Suppressor macrophage treated with lipopolysaccharide for 4 hours (primary cell): Measurements from ENCODE around the gene JPT2.

Experiments
- DNase-seq: peaks from one replicate; pipeline ENCODE4 v3.0.0-alpha.2; 2020

JPT2 gene

GRCh38 chr16:1653023-1653422 lies 25.1 kb upstream of the JPT2 start:
- no peak for DNase-seq

- no peak for DNase-seq
Observed at GRCh38 chr16:1654505-1655268, 23.4 kb upstream of the JPT2 start.

GRCh38 chr16:1655269-1655807 lies 22.7 kb upstream of the JPT2 start:
- no peak for DNase-seq

- DNase-seq = no peak
Observed at GRCh38 chr16:1655909-1656807, 21.9 kb upstream of the JPT2 start.

GRCh38 chr16:1656808-1657617 lies 21.1 kb upstream of the JPT2 start:
- no peak for DNase-seq

GRCh38 chr16:1657841-1658240 lies 20.2 kb upstream of the JPT2 start:
- DNase-seq = no peak

- DNase-seq = no peak
Observed at GRCh38 chr16:1659031-1659430, 19.0 kb upstream of the JPT2 start.

GRCh38 chr16:1661826-1662225 lies 16.3 kb upstream of the JPT2 start:
- DNase-seq = no peak

GRCh38 chr16:1662543-1662942 lies 15.5 kb upstream of the JPT2 start:
- DNase-seq = no peak

GRCh38 chr16:1665829-1666228 lies 12.2 kb upstream of the JPT2 start:
- DNase-seq = no peak

- no peak for DNase-seq
Observed at GRCh38 chr16:1666316-1666715, 11.8 kb upstream of the JPT2 start.

GRCh38 chr16:1667271-1667670 lies 10.8 kb upstream of the JPT2 start:
- no peak for DNase-seq

- no peak for DNase-seq
Observed at GRCh38 chr16:1667916-1668315, 10.2 kb upstream of the JPT2 start.

GRCh38 chr16:1668612-1669319 lies 9.3 kb upstream of the JPT2 start:
- DNase-seq = no peak

GRCh38 chr16:1669698-1670097 lies 8.4 kb upstream of the JPT2 start:
- DNase-seq = no peak

GRCh38 chr16:1670371-1670770 lies 7.7 kb upstream of the JPT2 start:
- no peak for DNase-seq

GRCh38 chr16:1670866-1671265 lies 7.2 kb upstream of the JPT2 start:
- no peak for DNase-seq

GRCh38 chr16:1673424-1674151 lies 4.5 kb upstream of the JPT2 start:
- DNase-seq = no peak

- DNase-seq = no peak
Observed at GRCh38 chr16:1674306-1674705, 3.8 kb upstream of the JPT2 start.

GRCh38 chr16:1674751-1675664 lies 3.1 kb upstream of the JPT2 start:
- DNase-seq = no peak

GRCh38 chr16:1676661-1677060 lies 1.4 kb upstream of the JPT2 start:
- DNase-seq = no peak
